ENCODE data around the gene BACH2.

Gene BACH2

DNA sequence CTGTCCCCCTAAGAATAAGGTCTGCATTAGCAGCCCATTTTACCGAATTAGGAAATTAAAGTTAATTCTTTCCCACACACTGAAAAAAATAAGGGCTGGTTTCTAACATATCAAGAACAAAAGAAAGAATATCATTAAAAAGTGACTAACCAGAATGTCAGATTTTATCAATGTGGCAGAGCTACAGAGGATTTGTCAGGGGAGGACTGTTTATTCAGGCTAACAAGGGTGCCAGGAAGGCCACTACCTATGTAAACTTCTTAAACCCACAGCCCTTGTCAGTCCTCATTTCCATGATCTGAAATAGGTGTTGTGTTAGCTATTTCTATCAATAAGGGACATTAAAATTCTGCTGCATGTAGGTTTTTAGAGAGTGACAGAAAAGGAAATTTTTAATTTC lies 76.4 kb downstream of the BACH2 start:
- Histone ChIP-seq H4K20me1 (ENCODE audit: low read depth, low read length) (no peaks in the 10 kb centered on the region), H3K4me2 (ENCODE audit: low read depth, low read length, poor library complexity, severe bottlenecking) (peak overlapping the region; percentile 70), H3K9me3 (ENCODE audit: insufficient read depth, low read length) (peaks cover 7% of the 10 kb centered on the region; the same call in 1 of the 2 replicates), H3K36me3 (ENCODE audit: low read length) (peaks cover 11% of the 10 kb centered on the region), H3K9me2 (replicated peaks; ENCODE audit: insufficient read depth, low read length) (no peaks in the 10 kb centered on the region), H3F3A (ENCODE audit: insufficient read depth) (peaks cover 75% of the 10 kb centered on the region), H3K9ac (ENCODE audit: low read length) (peak overlapping the region; percentile 54), H3K27me3 (ENCODE audit: low read length) (no peaks in the 10 kb centered on the region), H3K27ac (ENCODE audit: low read depth, low read length) (peak overlapping the region; percentile 82), H3K79me2 (ENCODE audit: insufficient read depth, low read length) (peaks cover 23% of the 10 kb centered on the region), H3K4me3 (ENCODE audit: insufficient read depth, low read length, poor library complexity, severe bottlenecking) (peak overlapping the region; percentile 2), H2AFZ (ENCODE audit: low read depth, low read length, severe bottlenecking) (peak overlapping the region; percentile 6)
- TF ChIP-seq EZH2phosphoT487 (conservative IDR thresholded peaks at IDR 0.05; ENCODE audit: low read length) (no peak), CTCF (IDR thresholded peaks at IDR 0.05; ENCODE audit: insufficient read depth, low read length, poor library complexity, severe bottlenecking) (no peak)

GRCh38 chr6:90219209-90219985 lies 77.2 kb downstream of the BACH2 start:
- H3F3A ChIP-seq (ENCODE audit: insufficient read depth) = peaks cover 75% of the 10 kb centered on the region
- H3K27ac ChIP-seq (ENCODE audit: low read depth, low read length) = peak overlapping the region; percentile 82
- peaks cover 23% of the 10 kb centered on the region for H3K79me2 ChIP-seq (ENCODE audit: insufficient read depth, low read length)
- peak overlapping the region; percentile 7 for H2AFZ ChIP-seq (ENCODE audit: low read depth, low read length, severe bottlenecking)
- H3K9ac ChIP-seq (ENCODE audit: low read length) = peak overlapping the region; percentile 54
- H3K9me3 ChIP-seq (ENCODE audit: insufficient read depth, low read length) = peaks cover 7% of the 10 kb centered on the region; the same call in 1 of the 2 replicates
- H3K9me2 ChIP-seq (replicated peaks; ENCODE audit: insufficient read depth, low read length) = no peaks in the 10 kb centered on the region
- H3K4me2 ChIP-seq (ENCODE audit: low read depth, low read length, poor library complexity, severe bottlenecking) = peak overlapping the region; percentile 70
- no peaks in the 10 kb centered on the region for H3K27me3 ChIP-seq (ENCODE audit: low read length)
- TF ChIP-seq CTCF (IDR thresholded peaks at IDR 0.05; ENCODE audit: insufficient read depth, low read length, poor library complexity, severe bottlenecking) (no peak), EZH2phosphoT487 (conservative IDR thresholded peaks at IDR 0.05; ENCODE audit: low read length) (no peak)
- peak overlapping the region; percentile 39 for H3K4me3 ChIP-seq (ENCODE audit: insufficient read depth, low read length, poor library complexity, severe bottlenecking)
- no peaks in the 10 kb centered on the region for H4K20me1 ChIP-seq (ENCODE audit: low read depth, low read length)
- peaks cover 11% of the 10 kb centered on the region for H3K36me3 ChIP-seq (ENCODE audit: low read length)

DNA sequence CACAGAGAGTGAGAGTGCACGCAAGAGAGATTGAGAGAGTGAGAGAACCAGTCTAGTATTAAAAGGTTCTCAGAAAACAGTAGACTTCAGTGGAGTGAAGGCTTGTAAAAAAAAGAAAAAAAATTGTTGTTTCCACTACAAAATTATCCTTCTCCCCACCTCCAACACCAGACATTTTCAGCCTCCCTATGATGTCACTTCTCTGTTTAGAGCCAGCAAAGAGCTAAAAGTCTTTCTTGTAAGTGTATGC lies 77.8 kb downstream of the BACH2 start:
- Histone ChIP-seq H2AFZ (ENCODE audit: low read depth, low read length, severe bottlenecking) (no peak overlapping the region), H3K27ac (ENCODE audit: low read depth, low read length) (peak overlapping the region; percentile 82), H3K4me2 (ENCODE audit: low read depth, low read length, poor library complexity, severe bottlenecking) (peak overlapping the region; percentile 70), H4K20me1 (ENCODE audit: low read depth, low read length) (no peaks in the 10 kb centered on the region), H3K9ac (ENCODE audit: low read length) (peak overlapping the region; percentile 54), H3K9me2 (replicated peaks; ENCODE audit: insufficient read depth, low read length) (no peaks in the 10 kb centered on the region), H3K79me2 (ENCODE audit: insufficient read depth, low read length) (peaks cover 28% of the 10 kb centered on the region), H3K36me3 (ENCODE audit: low read length) (peaks cover 7% of the 10 kb centered on the region), H3F3A (ENCODE audit: insufficient read depth) (peaks cover 70% of the 10 kb centered on the region), H3K27me3 (ENCODE audit: low read length) (no peaks in the 10 kb centered on the region), H3K9me3 (ENCODE audit: insufficient read depth, low read length) (peaks cover 7% of the 10 kb centered on the region; the same call in 1 of the 2 replicates), H3K4me3 (ENCODE audit: insufficient read depth, low read length, poor library complexity, severe bottlenecking) (peak overlapping the region; percentile 39)
- TF ChIP-seq CTCF (IDR thresholded peaks at IDR 0.05; ENCODE audit: insufficient read depth, low read length, poor library complexity, severe bottlenecking) = no peak
- no peak for TF ChIP-seq EZH2phosphoT487 (conservative IDR thresholded peaks at IDR 0.05; ENCODE audit: low read length)
